ENCODE measurements around the gene KRT74. TPM values are rescaled to one million over a fixed set of nuclear protein-coding genes. Genes with fewer than 3 reads are reported as not detected.

Gene KRT74
- total RNA-seq, 1 experiment from 2014 or later: not detected

DNA sequence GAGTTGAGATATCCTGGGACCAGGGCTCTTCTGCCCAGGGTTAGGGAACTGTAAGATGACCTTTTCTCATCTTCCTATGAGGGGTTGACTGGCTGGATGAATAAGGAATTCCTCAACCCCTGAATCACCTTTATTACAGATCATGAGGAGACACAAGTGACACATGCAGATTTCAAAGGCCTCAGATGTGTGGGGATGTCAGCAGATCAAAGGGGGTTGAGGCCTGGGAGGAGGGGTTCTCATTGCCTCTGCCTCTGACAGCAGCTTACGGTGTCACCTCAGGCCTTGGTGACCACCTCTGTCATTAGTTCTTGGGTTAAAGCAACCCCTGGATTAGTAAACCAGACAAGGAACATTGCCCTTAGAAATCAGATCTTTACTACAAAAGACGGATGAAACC, 29.7 kb upstream of the KRT74 start (continued):
- TF ChIP-seq, protein P1, sequence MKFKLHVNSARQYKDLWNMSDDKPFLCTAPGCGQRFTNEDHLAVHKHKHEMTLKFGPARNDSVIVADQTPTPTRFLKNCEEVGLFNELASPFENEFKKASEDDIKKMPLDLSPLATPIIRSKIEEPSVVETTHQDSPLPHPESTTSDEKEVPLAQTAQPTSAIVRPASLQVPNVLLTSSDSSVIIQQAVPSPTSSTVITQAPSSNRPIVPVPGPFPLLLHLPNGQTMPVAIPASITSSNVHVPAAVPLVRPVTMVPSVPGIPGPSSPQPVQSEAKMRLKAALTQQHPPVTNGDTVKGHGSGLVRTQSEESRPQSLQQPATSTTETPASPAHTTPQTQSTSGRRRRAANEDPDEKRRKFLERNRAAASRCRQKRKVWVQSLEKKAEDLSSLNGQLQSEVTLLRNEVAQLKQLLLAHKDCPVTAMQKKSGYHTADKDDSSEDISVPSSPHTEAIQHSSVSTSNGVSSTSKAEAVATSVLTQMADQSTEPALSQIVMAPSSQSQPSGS (CRISPR knock-in tag; IDR thresholded peaks at IDR 0.05; ENCODE audit: borderline replicate concordance, low read depth): no peak
- TF ChIP-seq TP53 (CRISPR knock-in tag; IDR thresholded peaks at IDR 0.05) (no peak), KAT7 (CRISPR knock-in tag; IDR thresholded peaks at IDR 0.05; ENCODE audit: borderline replicate concordance) (no peak), NR2C2 (CRISPR knock-in tag; IDR thresholded peaks at IDR 0.05) (no peak)
- TF ChIP-seq, protein P2, sequence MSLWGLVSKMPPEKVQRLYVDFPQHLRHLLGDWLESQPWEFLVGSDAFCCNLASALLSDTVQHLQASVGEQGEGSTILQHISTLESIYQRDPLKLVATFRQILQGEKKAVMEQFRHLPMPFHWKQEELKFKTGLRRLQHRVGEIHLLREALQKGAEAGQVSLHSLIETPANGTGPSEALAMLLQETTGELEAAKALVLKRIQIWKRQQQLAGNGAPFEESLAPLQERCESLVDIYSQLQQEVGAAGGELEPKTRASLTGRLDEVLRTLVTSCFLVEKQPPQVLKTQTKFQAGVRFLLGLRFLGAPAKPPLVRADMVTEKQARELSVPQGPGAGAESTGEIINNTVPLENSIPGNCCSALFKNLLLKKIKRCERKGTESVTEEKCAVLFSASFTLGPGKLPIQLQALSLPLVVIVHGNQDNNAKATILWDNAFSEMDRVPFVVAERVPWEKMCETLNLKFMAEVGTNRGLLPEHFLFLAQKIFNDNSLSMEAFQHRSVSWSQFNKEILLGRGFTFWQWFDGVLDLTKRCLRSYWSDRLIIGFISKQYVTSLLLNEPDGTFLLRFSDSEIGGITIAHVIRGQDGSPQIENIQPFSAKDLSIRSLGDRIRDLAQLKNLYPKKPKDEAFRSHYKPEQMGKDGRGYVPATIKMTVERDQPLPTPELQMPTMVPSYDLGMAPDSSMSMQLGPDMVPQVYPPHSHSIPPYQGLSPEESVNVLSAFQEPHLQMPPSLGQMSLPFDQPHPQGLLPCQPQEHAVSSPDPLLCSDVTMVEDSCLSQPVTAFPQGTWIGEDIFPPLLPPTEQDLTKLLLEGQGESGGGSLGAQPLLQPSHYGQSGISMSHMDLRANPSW (CRISPR knock-in tag; conservative IDR thresholded peaks at IDR 0.05; ENCODE audit: low read depth): no peak
- TF ChIP-seq, protein P3, sequence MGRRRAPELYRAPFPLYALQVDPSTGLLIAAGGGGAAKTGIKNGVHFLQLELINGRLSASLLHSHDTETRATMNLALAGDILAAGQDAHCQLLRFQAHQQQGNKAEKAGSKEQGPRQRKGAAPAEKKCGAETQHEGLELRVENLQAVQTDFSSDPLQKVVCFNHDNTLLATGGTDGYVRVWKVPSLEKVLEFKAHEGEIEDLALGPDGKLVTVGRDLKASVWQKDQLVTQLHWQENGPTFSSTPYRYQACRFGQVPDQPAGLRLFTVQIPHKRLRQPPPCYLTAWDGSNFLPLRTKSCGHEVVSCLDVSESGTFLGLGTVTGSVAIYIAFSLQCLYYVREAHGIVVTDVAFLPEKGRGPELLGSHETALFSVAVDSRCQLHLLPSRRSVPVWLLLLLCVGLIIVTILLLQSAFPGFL (CRISPR knock-in tag; IDR thresholded peaks at IDR 0.05; ENCODE audit: borderline replicate concordance): no peak
- TF ChIP-seq, protein P4, sequence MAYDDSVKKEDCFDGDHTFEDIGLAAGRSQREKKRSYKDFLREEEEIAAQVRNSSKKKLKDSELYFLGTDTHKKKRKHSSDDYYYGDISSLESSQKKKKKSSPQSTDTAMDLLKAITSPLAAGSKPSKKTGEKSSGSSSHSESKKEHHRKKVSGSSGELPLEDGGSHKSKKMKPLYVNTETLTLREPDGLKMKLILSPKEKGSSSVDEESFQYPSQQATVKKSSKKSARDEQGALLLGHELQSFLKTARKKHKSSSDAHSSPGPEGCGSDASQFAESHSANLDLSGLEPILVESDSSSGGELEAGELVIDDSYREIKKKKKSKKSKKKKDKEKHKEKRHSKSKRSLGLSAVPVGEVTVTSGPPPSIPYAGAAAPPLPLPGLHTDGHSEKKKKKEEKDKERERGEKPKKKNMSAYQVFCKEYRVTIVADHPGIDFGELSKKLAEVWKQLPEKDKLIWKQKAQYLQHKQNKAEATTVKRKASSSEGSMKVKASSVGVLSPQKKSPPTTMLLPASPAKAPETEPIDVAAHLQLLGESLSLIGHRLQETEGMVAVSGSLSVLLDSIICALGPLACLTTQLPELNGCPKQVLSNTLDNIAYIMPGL (CRISPR knock-in tag; IDR thresholded peaks at IDR 0.05): no peak
- TF ChIP-seq, protein P5, sequence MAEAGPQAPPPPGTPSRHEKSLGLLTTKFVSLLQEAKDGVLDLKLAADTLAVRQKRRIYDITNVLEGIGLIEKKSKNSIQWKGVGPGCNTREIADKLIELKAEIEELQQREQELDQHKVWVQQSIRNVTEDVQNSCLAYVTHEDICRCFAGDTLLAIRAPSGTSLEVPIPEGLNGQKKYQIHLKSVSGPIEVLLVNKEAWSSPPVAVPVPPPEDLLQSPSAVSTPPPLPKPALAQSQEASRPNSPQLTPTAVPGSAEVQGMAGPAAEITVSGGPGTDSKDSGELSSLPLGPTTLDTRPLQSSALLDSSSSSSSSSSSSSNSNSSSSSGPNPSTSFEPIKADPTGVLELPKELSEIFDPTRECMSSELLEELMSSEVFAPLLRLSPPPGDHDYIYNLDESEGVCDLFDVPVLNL (CRISPR knock-in tag; IDR thresholded peaks at IDR 0.05; ENCODE audit: borderline replicate concordance, low read depth): no peak
- TF ChIP-seq, protein P6, sequence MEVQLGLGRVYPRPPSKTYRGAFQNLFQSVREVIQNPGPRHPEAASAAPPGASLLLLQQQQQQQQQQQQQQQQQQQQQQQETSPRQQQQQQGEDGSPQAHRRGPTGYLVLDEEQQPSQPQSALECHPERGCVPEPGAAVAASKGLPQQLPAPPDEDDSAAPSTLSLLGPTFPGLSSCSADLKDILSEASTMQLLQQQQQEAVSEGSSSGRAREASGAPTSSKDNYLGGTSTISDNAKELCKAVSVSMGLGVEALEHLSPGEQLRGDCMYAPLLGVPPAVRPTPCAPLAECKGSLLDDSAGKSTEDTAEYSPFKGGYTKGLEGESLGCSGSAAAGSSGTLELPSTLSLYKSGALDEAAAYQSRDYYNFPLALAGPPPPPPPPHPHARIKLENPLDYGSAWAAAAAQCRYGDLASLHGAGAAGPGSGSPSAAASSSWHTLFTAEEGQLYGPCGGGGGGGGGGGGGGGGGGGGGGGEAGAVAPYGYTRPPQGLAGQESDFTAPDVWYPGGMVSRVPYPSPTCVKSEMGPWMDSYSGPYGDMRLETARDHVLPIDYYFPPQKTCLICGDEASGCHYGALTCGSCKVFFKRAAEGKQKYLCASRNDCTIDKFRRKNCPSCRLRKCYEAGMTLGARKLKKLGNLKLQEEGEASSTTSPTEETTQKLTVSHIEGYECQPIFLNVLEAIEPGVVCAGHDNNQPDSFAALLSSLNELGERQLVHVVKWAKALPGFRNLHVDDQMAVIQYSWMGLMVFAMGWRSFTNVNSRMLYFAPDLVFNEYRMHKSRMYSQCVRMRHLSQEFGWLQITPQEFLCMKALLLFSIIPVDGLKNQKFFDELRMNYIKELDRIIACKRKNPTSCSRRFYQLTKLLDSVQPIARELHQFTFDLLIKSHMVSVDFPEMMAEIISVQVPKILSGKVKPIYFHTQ (CRISPR knock-in tag; IDR thresholded peaks at IDR 0.05): no peak

DNA sequence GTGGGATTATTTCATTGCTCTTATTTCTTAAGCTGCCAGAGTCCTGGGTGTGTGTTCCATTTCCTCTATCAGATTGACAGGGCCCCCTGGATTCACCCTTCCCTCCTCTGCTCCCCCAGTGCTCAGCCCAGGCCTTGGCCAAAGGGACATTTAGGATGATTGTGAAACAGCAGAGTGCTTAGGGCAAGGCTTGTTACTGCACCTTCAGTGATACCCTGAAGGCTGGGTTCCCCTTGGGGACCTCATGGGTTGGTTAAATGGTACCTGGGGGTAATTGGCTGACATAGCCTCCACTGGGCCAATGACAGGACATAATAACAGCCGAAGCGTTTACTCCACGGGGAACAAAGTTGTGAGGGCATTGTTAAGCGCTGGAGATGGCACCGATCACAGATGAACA, 28.9 kb upstream of the KRT74 start:
- TF ChIP-seq, protein P7, sequence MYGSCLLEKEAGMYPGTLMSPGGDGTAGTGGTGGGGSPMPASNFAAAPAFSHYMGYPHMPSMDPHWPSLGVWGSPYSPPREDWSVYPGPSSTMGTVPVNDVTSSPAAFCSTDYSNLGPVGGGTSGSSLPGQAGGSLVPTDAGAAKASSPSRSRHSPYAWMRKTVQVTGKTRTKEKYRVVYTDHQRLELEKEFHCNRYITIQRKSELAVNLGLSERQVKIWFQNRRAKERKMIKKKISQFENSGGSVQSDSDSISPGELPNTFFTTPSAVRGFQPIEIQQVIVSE (CRISPR knock-in tag; IDR thresholded peaks at IDR 0.05; ENCODE audit: borderline replicate concordance): no peak
- TF ChIP-seq ZNF138 (CRISPR knock-in tag; conservative IDR thresholded peaks at IDR 0.05): no peak
- H3K9me3 Mint-ChIP-seq: no peaks in the 10 kb centered on the region
- H3K27ac Mint-ChIP-seq: no peak overlapping the region
- H3K4me3 Mint-ChIP-seq: no peak overlapping the region
- no peak for ATAC-seq
- H3K36me3 Mint-ChIP-seq: no peaks in the 10 kb centered on the region
- CTCF ChIA-PET: interaction anchor here (2.1 kb wide), 1 partner anchor 8 kb away, joined by 8 read pairs; no protein-coding TSS in a partner anchor
- POLR2A ChIA-PET: interaction anchor here (0.6 kb wide), 1 partner anchor 251 kb away, joined by 3 read pairs; no protein-coding TSS in a partner anchor
- H3K4me1 Mint-ChIP-seq: no peaks in the 10 kb centered on the region
- peaks cover 33% of the 10 kb centered on the region for H3K27me3 Mint-ChIP-seq (ENCODE audit: low read depth)
- DNase-seq (ENCODE audit: low spot score): no peak
